Smooth muscle cell of the brain vasculature (primary cell): ENCODE measurements around the gene WNT5B.

Experiments
- DNase-seq: peaks from one replicate; pipeline ENCODE4 v3.0.0-alpha.2; 2012; ENCODE audit warnings: low read depth, low spot score

Gene WNT5B

GRCh38 chr12:1630133-1630826 is 1.2 kb downstream of the WNT5B start:
- DNase-seq = no peak

GRCh38 chr12:1630827-1631591 is 2.0 kb downstream of the WNT5B start:
- no peak for DNase-seq

- no peak for DNase-seq
Observed at GRCh38 chr12:1632702-1633101, 3.7 kb downstream of the WNT5B start.

- no peak for DNase-seq
Observed at GRCh38 chr12:1633459-1633858, 4.4 kb downstream of the WNT5B start.

- DNase-seq = no peak
Observed at GRCh38 chr12:1634149-1634548, 5.1 kb downstream of the WNT5B start.

GRCh38 chr12:1634590-1635191 is 5.7 kb downstream of the WNT5B start:
- peak; percentile 45 for DNase-seq

- DNase-seq = no peak
Observed at GRCh38 chr12:1635301-1636095, 6.5 kb downstream of the WNT5B start.

GRCh38 chr12:1638203-1638602 is 9.2 kb downstream of the WNT5B start:
- no peak for DNase-seq

- DNase-seq = no peak
Observed at GRCh38 chr12:1639538-1639937, 10.5 kb downstream of the WNT5B start.

GRCh38 chr12:1640328-1641234 is 11.6 kb downstream of the WNT5B start:
- DNase-seq = no peak

GRCh38 chr12:1642513-1642912 is 13.5 kb downstream of the WNT5B start:
- no peak for DNase-seq

GRCh38 chr12:1643043-1643442 is 14.0 kb downstream of the WNT5B start:
- DNase-seq = no peak

- DNase-seq = no peak
Observed at GRCh38 chr12:1643905-1644533, 15.0 kb downstream of the WNT5B start.

GRCh38 chr12:1644534-1645438 is 15.8 kb downstream of the WNT5B start:
- DNase-seq = peak; percentile 51

- no peak for DNase-seq
Observed at GRCh38 chr12:1645819-1646218, 16.8 kb downstream of the WNT5B start.

GRCh38 chr12:1646569-1647284 is 17.7 kb downstream of the WNT5B start:
- DNase-seq = no peak

GRCh38 chr12:1647285-1647669 is 18.2 kb downstream of the WNT5B start:
- DNase-seq = no peak

GRCh38 chr12:1650260-1650977 is 21.4 kb downstream of the WNT5B start:
- DNase-seq = no peak
